ENCODE results near the gene ZNF853. TPM values are rescaled to one million over a fixed set of nuclear protein-coding genes. Genes with fewer than 3 reads are reported as not detected.

The ZNF853 gene
- total and polyA plus RNA-seq, 2 donors (not counting 3 experiments of a cell fraction or from before 2014, with no cell fraction given), result 0.47 to 0.58 TPM

GRCh38 chr7:6650086-6650485 is 34.7 kb downstream of the ZNF853 start:
- Histone ChIP-seq H4K20me1 (replicated peaks; ENCODE audit: control insufficient read depth, extremely low read depth, insufficient read depth, low read length) (no peaks in the 10 kb centered on the region), H3K4me1 (ENCODE audit: control insufficient read depth, extremely low read depth, insufficient read depth, low read length) (no peaks in the 10 kb centered on the region), H2AFZ (ENCODE audit: low read depth, low read length) (no peak overlapping the region), H3K9me3 (replicated peaks; ENCODE audit: control insufficient read depth, insufficient read depth, low read length) (no peaks in the 10 kb centered on the region), H3K79me2 (ENCODE audit: control insufficient read depth, insufficient read depth, low read length) (no peaks in the 10 kb centered on the region), H3K27me3 (ENCODE audit: control insufficient read depth in 2 of 2, insufficient read depth in 2 of 2, low read length in 2 of 2) (no peaks in the 10 kb centered on the region), H3K9me1 (replicated peaks; ENCODE audit: control insufficient read depth, extremely low read depth, insufficient read depth, low read length) (no peaks in the 10 kb centered on the region), H3K27ac (ENCODE audit: insufficient read depth, low read depth, low read length) (no peak overlapping the region), H3K4me3 (replicated peaks in 1 of 3; ENCODE audit: insufficient read depth in 1 of 3, low read depth in 1 of 3, low read length in 3 of 3) (no peak overlapping the region), H3K9ac (replicated peaks; ENCODE audit: extremely low read depth, insufficient read depth, low read length) (no peak overlapping the region), H3K36me3 (ENCODE audit: control insufficient read depth in 2 of 2, extremely low read depth in 1 of 2, insufficient read depth in 2 of 2, low read length in 2 of 2) (peaks cover 1 to 19% of the 10 kb centered on the region in 2 experiments), H3K4me2 (ENCODE audit: insufficient read depth, low read length) (no peak overlapping the region)
- ChIA-PET CTCF (no interaction called here), POLR2A (no interaction called here)
- TF ChIP-seq CTCF (IDR thresholded peaks at IDR 0.05; ENCODE audit: extremely low read depth in 1 of 2, insufficient read depth in 1 of 2, low read depth in 1 of 2, low read length in 2 of 2) (no peak), MAX (IDR thresholded peaks at IDR 0.05; ENCODE audit: insufficient read depth, insufficient read length) (no peak), EZH2 (IDR thresholded peaks at IDR 0.05; ENCODE audit: borderline replicate concordance, low read depth, low read length, severe bottlenecking) (no peak), FOS (IDR thresholded peaks at IDR 0.05; ENCODE audit: borderline replicate concordance, insufficient read depth, low read length) (no peak), GATA2 (IDR thresholded peaks at IDR 0.05; ENCODE audit: insufficient read depth, insufficient read length, low read depth, low read length) (no peak), POLR2AphosphoS5 (IDR thresholded peaks at IDR 0.05; ENCODE audit: insufficient read depth, low read depth, low read length) (no peak)
- dilution Hi-C loops (cut with MboI; ENCODE audit: extremely low pct_ligation_motif_present, low sequenced_read_pairs) (no loop called here), intact Hi-C loops (cut with micrococcal nuclease) (no loop called here)
- no TSS peak for BruUV-seq (replicated peaks)
- DNase-seq (ENCODE audit: low read depth, low spot score), result no peak
- no peak for FAIRE-seq
